GM19438 (cell line): ENCODE data around the gene HSPB7.
"Not testable (repeated sequence)": the region's sequence is repeated elsewhere in the genome, so short reads cannot be mapped to it uniquely, and the experiment has no call there.

ENCODE experiments used
- ATAC-seq: cut with Tn5 transposase; IDR thresholded peaks from one replicate; pipeline ENCODE4 v1.9.1; 2021; ENCODE audit warnings: low read depth; ENCODE audit not compliant: unreplicated experiment

HSPB7 gene

GRCh38 chr1:16009678-16010077 is 8.2 kb downstream of the HSPB7 start:
- no peak for ATAC-seq

GRCh38 chr1:16009030-16009460 is 8.8 kb downstream of the HSPB7 start:
- ATAC-seq: no peak

DNA sequence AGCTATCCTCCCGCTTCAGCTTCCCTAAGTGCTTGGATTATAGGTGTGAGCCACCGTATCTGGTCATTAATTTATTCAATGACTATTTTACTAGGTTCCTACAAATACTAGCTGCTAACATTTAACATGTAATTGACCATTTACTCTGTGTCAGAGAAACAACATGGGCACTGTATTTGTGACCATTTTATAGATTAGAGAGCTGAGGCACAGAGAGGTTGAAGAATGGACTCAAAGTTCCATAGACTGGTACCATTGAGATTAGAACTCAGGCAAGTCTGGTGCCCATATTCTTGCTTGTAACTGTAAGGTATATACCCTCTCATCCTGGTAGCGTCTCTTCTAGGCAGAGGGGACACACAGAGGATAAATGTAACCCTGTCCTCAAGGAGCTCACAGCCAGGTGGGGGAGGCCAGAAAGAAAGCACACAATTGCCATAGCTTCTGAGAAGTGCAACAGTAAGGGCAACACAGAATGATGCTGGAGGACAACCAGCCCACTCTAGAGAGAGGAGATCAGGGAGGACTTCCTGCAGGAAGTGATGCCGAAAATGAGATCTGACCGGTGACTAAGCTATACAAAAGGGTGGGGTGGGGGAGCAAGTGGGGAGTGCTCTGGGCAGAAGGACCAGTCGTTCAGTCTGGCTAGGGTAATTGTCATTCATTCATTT is 10.0 kb downstream of the HSPB7 start:
- no peak for ATAC-seq

GRCh38 chr1:16006552-16007485 is 11.0 kb downstream of the HSPB7 start:
- no peak for ATAC-seq

GRCh38 chr1:16006010-16006409 is 11.8 kb downstream of the HSPB7 start:
- ATAC-seq: no peak

- ATAC-seq: no peak
These were observed 12.2 kb downstream of the HSPB7 start for GRCh38 chr1:16005597-16005996.

DNA sequence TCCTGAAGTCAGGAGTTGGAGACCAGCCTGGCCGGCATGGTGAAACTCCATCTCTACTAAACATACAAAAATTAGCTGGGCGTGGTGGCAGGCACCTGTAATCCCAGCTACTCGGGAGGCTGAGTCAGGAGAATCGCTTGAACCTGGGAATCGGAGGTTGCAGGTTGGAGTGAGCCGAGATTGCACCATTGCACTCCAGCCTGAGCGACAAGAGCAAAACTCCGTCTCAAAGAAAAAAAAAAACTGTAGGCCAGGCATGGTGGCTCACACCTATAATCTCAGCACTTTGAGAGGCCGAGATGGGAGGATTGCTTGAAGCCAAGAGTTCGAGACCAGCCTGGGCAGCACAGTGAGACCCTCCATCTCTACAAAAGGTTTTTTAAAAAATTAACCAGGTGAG is 16.6 kb downstream of the HSPB7 start:
- ATAC-seq: not testable (repeated sequence)

- no peak for ATAC-seq
These were observed 18.9 kb downstream of the HSPB7 start for GRCh38 chr1:15998929-15999328.

- ATAC-seq: no peak
These were observed 20.1 kb downstream of the HSPB7 start for GRCh38 chr1:15997637-15998280.

GRCh38 chr1:15997076-15997585 is 20.7 kb downstream of the HSPB7 start:
- no peak for ATAC-seq

- ATAC-seq: no peak
These were observed 23.1 kb downstream of the HSPB7 start for GRCh38 chr1:15994590-15995351.

DNA sequence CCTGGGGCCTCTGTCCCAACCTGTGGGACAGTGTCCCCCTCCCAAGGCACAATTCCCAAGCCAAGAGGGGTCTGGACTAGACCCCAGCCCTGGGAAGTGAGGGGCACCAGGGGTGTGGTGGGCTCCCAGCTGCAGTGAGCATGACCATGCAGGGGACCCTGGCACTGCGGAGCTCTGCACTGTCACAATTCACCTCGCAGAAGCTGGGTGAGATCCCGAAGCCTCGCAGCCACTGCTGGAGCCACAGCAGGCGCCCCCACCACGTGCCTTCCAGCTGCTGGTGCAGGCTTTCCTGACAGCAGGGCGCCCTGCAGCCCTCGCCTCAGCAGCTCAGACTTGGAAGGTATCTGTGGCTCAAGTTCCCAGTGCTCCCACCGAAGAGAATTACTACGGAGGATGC is 23.8 kb downstream of the HSPB7 start:
- ATAC-seq: no peak

GRCh38 chr1:15993666-15994065 is 24.2 kb downstream of the HSPB7 start:
- no peak for ATAC-seq

- ATAC-seq: no peak
These were observed 25.0 kb downstream of the HSPB7 start for GRCh38 chr1:15992582-15993500.

DNA sequence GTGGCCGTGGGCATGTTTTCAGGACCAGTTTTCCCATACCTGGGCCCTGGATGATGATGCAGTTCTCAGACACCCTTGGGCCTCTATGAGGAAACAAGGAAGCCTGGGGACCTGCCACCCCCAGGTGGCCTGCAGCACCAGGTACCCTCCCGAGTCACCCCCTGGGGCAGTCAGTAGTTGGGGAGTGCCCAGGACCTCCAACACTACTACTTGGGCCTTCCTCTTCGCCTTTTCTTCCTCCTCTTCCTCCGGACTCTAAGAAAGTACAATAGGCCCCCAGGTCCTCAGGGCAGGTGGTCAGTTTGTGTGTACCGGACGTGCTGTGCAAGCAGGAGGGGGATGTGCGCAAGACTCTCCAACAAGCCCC is 25.7 kb downstream of the HSPB7 start:
- no peak for ATAC-seq

DNA sequence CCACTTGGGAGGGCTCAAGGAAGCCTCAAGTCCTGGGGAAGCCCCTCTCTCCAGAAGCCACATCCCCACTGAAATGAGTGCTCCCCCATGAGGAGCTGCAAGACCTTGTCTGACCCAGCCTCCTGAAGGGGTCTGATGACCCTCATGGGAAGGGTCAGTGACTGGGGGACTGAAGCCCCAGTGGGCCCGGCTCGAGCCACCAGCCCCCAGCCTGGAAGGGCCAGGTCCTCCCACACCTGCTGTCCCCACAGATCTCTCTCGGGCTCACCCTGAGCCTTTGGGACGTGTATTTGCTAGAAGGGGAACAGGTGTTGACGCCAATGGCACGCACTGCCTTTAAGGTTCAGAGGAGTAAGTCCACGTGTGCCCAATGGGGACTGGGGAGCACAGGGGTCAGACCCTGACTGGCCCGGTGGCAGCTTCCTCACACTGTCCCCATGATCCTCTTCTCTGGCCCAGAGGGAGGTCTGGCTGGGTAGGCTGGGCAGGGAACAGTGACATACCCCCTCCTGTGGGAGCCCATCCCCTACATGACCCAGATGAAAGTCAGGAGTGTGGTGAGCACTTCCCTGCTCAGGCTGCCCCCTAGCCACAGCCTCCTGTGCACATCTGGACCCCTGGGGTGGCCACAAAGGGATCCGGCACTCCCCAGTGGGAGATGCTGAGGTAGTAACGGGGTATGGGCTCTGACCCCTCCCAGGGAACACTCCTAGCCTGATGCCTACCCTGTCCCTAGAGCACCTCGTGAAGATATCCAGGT is 26.2 kb downstream of the HSPB7 start:
- ATAC-seq: no peak

- no peak for ATAC-seq
These were observed 28.1 kb downstream of the HSPB7 start for GRCh38 chr1:15989776-15990175.

DNA sequence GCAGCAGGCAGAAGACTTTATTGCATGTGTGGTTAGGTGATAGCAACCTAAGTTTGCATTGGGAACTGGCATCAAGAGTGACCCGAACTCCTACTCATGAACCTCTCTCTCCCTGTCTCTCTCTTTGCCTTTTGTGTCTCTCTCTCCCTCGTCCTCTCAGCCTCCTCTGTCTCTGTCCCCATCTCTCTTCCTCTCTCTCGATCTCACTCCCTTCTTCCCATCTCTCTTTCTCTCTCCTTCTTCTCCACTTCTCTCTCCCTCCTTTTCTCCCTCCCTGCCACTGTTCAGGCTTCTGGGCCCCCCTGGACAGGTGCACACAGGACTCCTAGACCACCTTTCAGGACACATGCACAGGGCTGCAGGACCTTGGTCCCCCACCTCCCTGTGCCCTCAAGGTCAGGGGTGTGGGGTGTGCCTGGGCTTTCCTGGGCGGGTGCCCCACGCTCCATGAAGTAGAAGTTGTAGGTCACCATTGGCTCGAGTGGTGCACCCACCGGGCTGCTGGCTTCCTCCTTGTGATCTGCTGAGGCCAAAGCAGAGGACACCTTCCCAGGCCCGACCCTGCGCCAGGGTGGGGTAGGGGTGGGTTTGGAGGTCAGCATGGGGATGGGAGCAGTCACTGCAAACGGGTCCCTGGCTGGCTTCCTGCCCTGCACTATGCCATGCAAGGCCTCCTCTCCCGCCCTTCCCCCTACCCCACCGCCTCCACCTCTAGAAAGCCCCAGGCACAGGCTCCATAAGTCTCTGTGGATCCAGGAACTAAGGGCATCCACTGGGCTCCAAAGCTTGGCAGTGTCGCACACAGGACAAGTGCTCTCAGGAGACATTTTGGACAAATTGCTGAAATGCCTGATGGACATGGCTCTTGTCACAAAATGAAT is 28.7 kb downstream of the HSPB7 start:
- no peak for ATAC-seq
